ENCODE measurements around the gene MPP4.
"Not testable (repeated sequence)": the region's sequence is repeated elsewhere in the genome, so short reads cannot be mapped to it uniquely, and the experiment has no call there.

Gene MPP4

GRCh38 chr2:201674794-201675193 lies 23.6 kb downstream of the MPP4 start:
- Histone ChIP-seq H3K4me3 (ENCODE audit: low read length in 2 of 2) (no peak overlapping the region), H3K36me3 (ENCODE audit: control insufficient read depth in 2 of 2, insufficient read depth in 2 of 2, low read length in 2 of 2) (no peaks in the 10 kb centered on the region), H3K27me3 (ENCODE audit: control insufficient read depth in 2 of 2, insufficient read depth in 2 of 2, low read length in 2 of 2) (no peaks in the 10 kb centered on the region), H3K4me1 (ENCODE audit: control insufficient read depth in 2 of 2, insufficient read depth in 2 of 2, low read length in 2 of 2) (no peaks in the 10 kb centered on the region), H3K27ac (ENCODE audit: low read depth in 2 of 2, low read length in 2 of 2) (no peak overlapping the region), H3K9ac (ENCODE audit: low read depth in 1 of 2, low read length in 2 of 2) (no peak overlapping the region), H3K9me3 (ENCODE audit: control insufficient read depth in 2 of 2, low read length in 2 of 2) (no peaks in the 10 kb centered on the region)

- Histone ChIP-seq H3K4me1 (ENCODE audit: control insufficient read depth in 2 of 2, insufficient read depth in 2 of 2, low read length in 2 of 2) (no peaks in the 10 kb centered on the region), H3K27me3 (ENCODE audit: control insufficient read depth in 2 of 2, insufficient read depth in 2 of 2, low read length in 2 of 2) (no peaks in the 10 kb centered on the region), H3K4me3 (ENCODE audit: low read length in 2 of 2) (no peak overlapping the region), H3K27ac (ENCODE audit: low read depth in 2 of 2, low read length in 2 of 2) (no peak overlapping the region), H3K9me3 (ENCODE audit: control insufficient read depth in 2 of 2, low read length in 2 of 2) (no peaks in the 10 kb centered on the region), H3K9ac (ENCODE audit: low read depth in 1 of 2, low read length in 2 of 2) (no peak overlapping the region), H3K36me3 (ENCODE audit: control insufficient read depth in 2 of 2, insufficient read depth in 2 of 2, low read length in 2 of 2) (no peaks in the 10 kb centered on the region)
Observed at GRCh38 chr2:201674298-201674697, 24.1 kb downstream of the MPP4 start.

GRCh38 chr2:201673546-201673945 lies 24.9 kb downstream of the MPP4 start:
- no peaks in the 10 kb centered on the region for H3K36me3 ChIP-seq (ENCODE audit: control insufficient read depth in 2 of 2, insufficient read depth in 2 of 2, low read length in 2 of 2)
- H3K4me1 ChIP-seq (ENCODE audit: control insufficient read depth in 2 of 2, insufficient read depth in 2 of 2, low read length in 2 of 2), result no peaks in the 10 kb centered on the region
- no peak overlapping the region for H3K4me3 ChIP-seq (ENCODE audit: low read length in 2 of 2)
- H3K9ac ChIP-seq (ENCODE audit: low read depth in 1 of 2, low read length in 2 of 2), result no peak overlapping the region
- no peak overlapping the region for H3K27ac ChIP-seq (ENCODE audit: low read depth in 2 of 2, low read length in 2 of 2)
- no peaks in the 10 kb centered on the region for H3K9me3 ChIP-seq (ENCODE audit: control insufficient read depth in 2 of 2, low read length in 2 of 2)
- no peaks in the 10 kb centered on the region for H3K27me3 ChIP-seq (ENCODE audit: control insufficient read depth in 2 of 2, insufficient read depth in 2 of 2, low read length in 2 of 2)

GRCh38 chr2:201671205-201671604 lies 27.2 kb downstream of the MPP4 start:
- not testable (repeated sequence) for H3K9ac ChIP-seq (ENCODE audit: low read depth in 1 of 2, low read length in 2 of 2); H3K4me1 ChIP-seq (ENCODE audit: control insufficient read depth in 2 of 2, insufficient read depth in 2 of 2, low read length in 2 of 2); H3K9me3 ChIP-seq (ENCODE audit: control insufficient read depth in 2 of 2, low read length in 2 of 2); H3K27me3 ChIP-seq (ENCODE audit: control insufficient read depth in 2 of 2, insufficient read depth in 2 of 2, low read length in 2 of 2); H3K27ac ChIP-seq (ENCODE audit: low read depth in 2 of 2, low read length in 2 of 2); H3K4me3 ChIP-seq (ENCODE audit: low read length in 2 of 2); H3K36me3 ChIP-seq (ENCODE audit: control insufficient read depth in 2 of 2, insufficient read depth in 2 of 2, low read length in 2 of 2)

- H3K9ac ChIP-seq (ENCODE audit: low read depth in 1 of 2, low read length in 2 of 2), result no peak overlapping the region
- no peaks in the 10 kb centered on the region for H3K36me3 ChIP-seq (ENCODE audit: control insufficient read depth in 2 of 2, insufficient read depth in 2 of 2, low read length in 2 of 2)
- no peaks in the 10 kb centered on the region for H3K9me3 ChIP-seq (ENCODE audit: control insufficient read depth in 2 of 2, low read length in 2 of 2)
- H3K27ac ChIP-seq (ENCODE audit: low read depth in 2 of 2, low read length in 2 of 2), result no peak overlapping the region
- H3K4me3 ChIP-seq (ENCODE audit: low read length in 2 of 2), result no peak overlapping the region
- no peaks in the 10 kb centered on the region for H3K27me3 ChIP-seq (ENCODE audit: control insufficient read depth in 2 of 2, insufficient read depth in 2 of 2, low read length in 2 of 2)
- no peaks in the 10 kb centered on the region for H3K4me1 ChIP-seq (ENCODE audit: control insufficient read depth in 2 of 2, insufficient read depth in 2 of 2, low read length in 2 of 2)
Observed at GRCh38 chr2:201669865-201670264, 28.6 kb downstream of the MPP4 start.

- no peaks in the 10 kb centered on the region for H3K36me3 ChIP-seq (ENCODE audit: control insufficient read depth in 2 of 2, insufficient read depth in 2 of 2, low read length in 2 of 2)
- H3K27me3 ChIP-seq (ENCODE audit: control insufficient read depth in 2 of 2, insufficient read depth in 2 of 2, low read length in 2 of 2), result no peaks in the 10 kb centered on the region
- H3K27ac ChIP-seq (ENCODE audit: low read depth in 2 of 2, low read length in 2 of 2), result no peak overlapping the region
- H3K4me1 ChIP-seq (ENCODE audit: control insufficient read depth in 2 of 2, insufficient read depth in 2 of 2, low read length in 2 of 2), result no peaks in the 10 kb centered on the region
- no peaks in the 10 kb centered on the region for H3K9me3 ChIP-seq (ENCODE audit: control insufficient read depth in 2 of 2, low read length in 2 of 2)
- H3K4me3 ChIP-seq (ENCODE audit: low read length in 2 of 2), result no peak overlapping the region
- no peak overlapping the region for H3K9ac ChIP-seq (ENCODE audit: low read depth in 1 of 2, low read length in 2 of 2)
Observed at GRCh38 chr2:201668402-201668910, 30.0 kb downstream of the MPP4 start.

- Histone ChIP-seq H3K9ac (ENCODE audit: low read depth in 1 of 2, low read length in 2 of 2) (no peak overlapping the region), H3K4me1 (ENCODE audit: control insufficient read depth in 2 of 2, insufficient read depth in 2 of 2, low read length in 2 of 2) (no peaks in the 10 kb centered on the region), H3K4me3 (ENCODE audit: low read length in 2 of 2) (no peak overlapping the region), H3K27ac (ENCODE audit: low read depth in 2 of 2, low read length in 2 of 2) (no peak overlapping the region), H3K9me3 (ENCODE audit: control insufficient read depth in 2 of 2, low read length in 2 of 2) (no peaks in the 10 kb centered on the region), H3K36me3 (ENCODE audit: control insufficient read depth in 2 of 2, insufficient read depth in 2 of 2, low read length in 2 of 2) (no peaks in the 10 kb centered on the region), H3K27me3 (ENCODE audit: control insufficient read depth in 2 of 2, insufficient read depth in 2 of 2, low read length in 2 of 2) (no peaks in the 10 kb centered on the region)
Observed at GRCh38 chr2:201664334-201664733, 34.1 kb downstream of the MPP4 start.

GRCh38 chr2:201661366-201661765 lies 37.1 kb downstream of the MPP4 start:
- Histone ChIP-seq H3K9ac (ENCODE audit: low read depth in 1 of 2, low read length in 2 of 2) (no peak overlapping the region), H3K27me3 (ENCODE audit: control insufficient read depth in 2 of 2, insufficient read depth in 2 of 2, low read length in 2 of 2) (no peaks in the 10 kb centered on the region), H3K4me3 (ENCODE audit: low read length in 2 of 2) (no peak overlapping the region), H3K4me1 (ENCODE audit: control insufficient read depth in 2 of 2, insufficient read depth in 2 of 2, low read length in 2 of 2) (no peaks in the 10 kb centered on the region), H3K27ac (ENCODE audit: low read depth in 2 of 2, low read length in 2 of 2) (no peak overlapping the region), H3K36me3 (ENCODE audit: control insufficient read depth in 2 of 2, insufficient read depth in 2 of 2, low read length in 2 of 2) (no peaks in the 10 kb centered on the region), H3K9me3 (ENCODE audit: control insufficient read depth in 2 of 2, low read length in 2 of 2) (no peaks in the 10 kb centered on the region)

- H3K36me3 ChIP-seq (ENCODE audit: control insufficient read depth in 2 of 2, insufficient read depth in 2 of 2, low read length in 2 of 2), result no peaks in the 10 kb centered on the region
- H3K4me1 ChIP-seq (ENCODE audit: control insufficient read depth in 2 of 2, insufficient read depth in 2 of 2, low read length in 2 of 2), result no peaks in the 10 kb centered on the region
- H3K27ac ChIP-seq (ENCODE audit: low read depth in 2 of 2, low read length in 2 of 2), result no peak overlapping the region
- H3K9ac ChIP-seq (ENCODE audit: low read depth in 1 of 2, low read length in 2 of 2), result no peak overlapping the region
- H3K4me3 ChIP-seq (ENCODE audit: low read length in 2 of 2), result no peak overlapping the region
- no peaks in the 10 kb centered on the region for H3K9me3 ChIP-seq (ENCODE audit: control insufficient read depth in 2 of 2, low read length in 2 of 2)
- H3K27me3 ChIP-seq (ENCODE audit: control insufficient read depth in 2 of 2, insufficient read depth in 2 of 2, low read length in 2 of 2), result no peaks in the 10 kb centered on the region
Observed at GRCh38 chr2:201660293-201660895, 38.0 kb downstream of the MPP4 start.

- H3K9me3 ChIP-seq (ENCODE audit: control insufficient read depth in 2 of 2, low read length in 2 of 2), result no peaks in the 10 kb centered on the region
- no peak overlapping the region for H3K4me3 ChIP-seq (ENCODE audit: low read length in 2 of 2)
- H3K27ac ChIP-seq (ENCODE audit: low read depth in 2 of 2, low read length in 2 of 2), result no peak overlapping the region
- H3K4me1 ChIP-seq (ENCODE audit: control insufficient read depth in 2 of 2, insufficient read depth in 2 of 2, low read length in 2 of 2), result no peaks in the 10 kb centered on the region
- H3K27me3 ChIP-seq (ENCODE audit: control insufficient read depth in 2 of 2, insufficient read depth in 2 of 2, low read length in 2 of 2), result no peaks in the 10 kb centered on the region
- H3K9ac ChIP-seq (ENCODE audit: low read depth in 1 of 2, low read length in 2 of 2), result no peak overlapping the region
- no peaks in the 10 kb centered on the region for H3K36me3 ChIP-seq (ENCODE audit: control insufficient read depth in 2 of 2, insufficient read depth in 2 of 2, low read length in 2 of 2)
Observed at GRCh38 chr2:201656740-201657139, 41.7 kb downstream of the MPP4 start.

GRCh38 chr2:201656102-201656501 lies 42.3 kb downstream of the MPP4 start:
- Histone ChIP-seq H3K36me3 (ENCODE audit: control insufficient read depth in 2 of 2, insufficient read depth in 2 of 2, low read length in 2 of 2) (no peaks in the 10 kb centered on the region), H3K4me3 (ENCODE audit: low read length in 2 of 2) (no peak overlapping the region), H3K27me3 (ENCODE audit: control insufficient read depth in 2 of 2, insufficient read depth in 2 of 2, low read length in 2 of 2) (no peaks in the 10 kb centered on the region), H3K9me3 (ENCODE audit: control insufficient read depth in 2 of 2, low read length in 2 of 2) (no peaks in the 10 kb centered on the region), H3K9ac (ENCODE audit: low read depth in 1 of 2, low read length in 2 of 2) (no peak overlapping the region), H3K4me1 (ENCODE audit: control insufficient read depth in 2 of 2, insufficient read depth in 2 of 2, low read length in 2 of 2) (no peaks in the 10 kb centered on the region), H3K27ac (ENCODE audit: low read depth in 2 of 2, low read length in 2 of 2) (no peak overlapping the region)
